Measurements from ENCODE around the gene CYP19A1. TPM values are rescaled to one million over a fixed set of nuclear protein-coding genes. Genes with fewer than 3 reads are reported as not detected.

The CYP19A1 gene
- total RNA-seq, 2 experiments from 2014 or later: not detected

- Mint-ChIP-seq H3K27ac (no peak overlapping the region), H3K4me1 (ENCODE audit: low read depth) (no peaks in the 10 kb centered on the region), H3K27me3 (ENCODE audit: low read depth) (peaks cover 2% of the 10 kb centered on the region), H3K4me3 (no peak overlapping the region), H3K36me3 (ENCODE audit: low read depth) (no peaks in the 10 kb centered on the region), H3K9me3 (ENCODE audit: insufficient read depth) (no peaks in the 10 kb centered on the region)
- ATAC-seq (no peak), DNase-seq (no peak)
- POLR2A ChIA-PET: no interaction called here
- CTCF ChIA-PET: no interaction called here
Observed at GRCh38 chr15:51318382-51319150, 19.8 kb downstream of the CYP19A1 start.

- POLR2A ChIA-PET: no interaction called here
- CTCF ChIA-PET: no interaction called here
- DNase-seq (no peak), ATAC-seq (no peak)
- no peaks in the 10 kb centered on the region for H3K36me3 Mint-ChIP-seq (ENCODE audit: low read depth)
- H3K4me3 Mint-ChIP-seq: no peak overlapping the region
- H3K4me1 Mint-ChIP-seq (ENCODE audit: low read depth): no peaks in the 10 kb centered on the region
- no peak overlapping the region for H3K27ac Mint-ChIP-seq
- H3K9me3 Mint-ChIP-seq (ENCODE audit: insufficient read depth): no peaks in the 10 kb centered on the region
- peaks cover 2% of the 10 kb centered on the region for H3K27me3 Mint-ChIP-seq (ENCODE audit: low read depth)
Observed at GRCh38 chr15:51316636-51317035, 21.8 kb downstream of the CYP19A1 start.

DNA sequence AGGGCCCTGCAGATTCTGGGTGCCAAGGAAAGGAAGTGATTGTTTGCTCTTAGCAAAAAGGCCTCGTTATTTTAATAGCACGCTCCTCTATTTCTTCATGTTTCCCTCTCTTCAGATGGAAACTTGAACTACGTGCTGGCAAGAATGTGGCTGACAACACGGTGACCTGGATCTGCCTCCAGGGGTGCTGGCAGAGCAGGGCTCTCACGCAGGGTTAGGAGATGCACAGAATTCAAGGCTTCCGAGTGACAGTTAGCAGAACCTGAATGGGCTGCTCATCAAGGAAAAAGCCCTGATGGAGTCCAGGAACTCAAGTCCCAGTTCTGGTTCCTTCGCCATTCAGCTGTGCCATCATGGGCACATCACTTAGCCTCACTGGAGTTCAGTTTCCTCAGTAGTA, 22.7 kb downstream of the CYP19A1 start:
- ChIA-PET POLR2A (no interaction called here), CTCF (no interaction called here)
- no peaks in the 10 kb centered on the region for H3K4me1 Mint-ChIP-seq (ENCODE audit: low read depth)
- H3K9me3 Mint-ChIP-seq (ENCODE audit: insufficient read depth): no peaks in the 10 kb centered on the region
- no peak for ATAC-seq
- peaks cover 2% of the 10 kb centered on the region for H3K27me3 Mint-ChIP-seq (ENCODE audit: low read depth)
- no peaks in the 10 kb centered on the region for H3K36me3 Mint-ChIP-seq (ENCODE audit: low read depth)
- no peak overlapping the region for H3K27ac Mint-ChIP-seq
- no peak overlapping the region for H3K4me3 Mint-ChIP-seq
- no peak for DNase-seq

DNA sequence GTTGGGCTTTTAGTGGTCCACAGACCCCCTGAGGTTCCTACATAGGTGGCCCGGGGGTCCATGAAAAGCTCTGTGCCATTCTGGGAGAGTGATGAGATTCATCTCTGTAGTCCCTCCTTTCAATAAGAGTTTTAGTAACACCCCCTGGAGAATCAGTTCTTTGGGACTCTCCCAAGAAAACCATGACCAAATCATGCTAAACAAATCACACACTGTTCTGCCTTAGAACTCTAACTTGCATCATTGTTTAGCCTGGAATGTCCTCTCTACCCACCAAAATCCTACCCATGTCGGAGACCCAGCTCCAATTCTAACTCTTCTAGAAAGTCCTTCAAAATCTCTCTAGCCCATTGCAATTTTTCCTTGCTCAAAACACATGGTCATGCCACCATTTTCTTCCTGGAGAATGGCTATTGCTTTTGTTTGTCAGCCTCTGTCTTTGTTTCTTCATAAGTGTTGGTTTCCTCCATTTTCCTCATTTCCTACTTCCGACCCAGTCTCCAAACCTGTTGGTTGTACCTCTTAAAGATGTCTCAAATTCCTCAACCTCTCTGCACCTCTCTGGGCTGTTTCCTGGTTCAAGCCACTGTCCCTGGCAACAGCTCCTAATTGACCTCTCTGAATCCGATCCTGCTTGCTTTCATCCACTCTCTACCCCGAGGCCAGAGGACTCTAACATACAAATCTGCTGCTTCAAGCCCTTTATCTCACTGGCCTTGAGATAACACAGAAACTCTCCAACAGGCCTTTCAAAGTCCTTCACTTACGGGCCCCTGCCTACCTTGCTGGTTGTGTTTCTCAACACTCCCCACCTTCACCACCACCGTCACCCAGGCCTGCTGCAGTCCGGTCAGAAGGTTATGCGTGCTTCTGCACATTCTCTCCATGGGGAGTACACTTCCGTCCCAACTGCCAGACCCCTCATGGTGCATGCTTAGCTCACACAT, 23.7 kb downstream of the CYP19A1 start:
- H3K27ac Mint-ChIP-seq: no peak overlapping the region
- POLR2A ChIA-PET: no interaction called here

DNA sequence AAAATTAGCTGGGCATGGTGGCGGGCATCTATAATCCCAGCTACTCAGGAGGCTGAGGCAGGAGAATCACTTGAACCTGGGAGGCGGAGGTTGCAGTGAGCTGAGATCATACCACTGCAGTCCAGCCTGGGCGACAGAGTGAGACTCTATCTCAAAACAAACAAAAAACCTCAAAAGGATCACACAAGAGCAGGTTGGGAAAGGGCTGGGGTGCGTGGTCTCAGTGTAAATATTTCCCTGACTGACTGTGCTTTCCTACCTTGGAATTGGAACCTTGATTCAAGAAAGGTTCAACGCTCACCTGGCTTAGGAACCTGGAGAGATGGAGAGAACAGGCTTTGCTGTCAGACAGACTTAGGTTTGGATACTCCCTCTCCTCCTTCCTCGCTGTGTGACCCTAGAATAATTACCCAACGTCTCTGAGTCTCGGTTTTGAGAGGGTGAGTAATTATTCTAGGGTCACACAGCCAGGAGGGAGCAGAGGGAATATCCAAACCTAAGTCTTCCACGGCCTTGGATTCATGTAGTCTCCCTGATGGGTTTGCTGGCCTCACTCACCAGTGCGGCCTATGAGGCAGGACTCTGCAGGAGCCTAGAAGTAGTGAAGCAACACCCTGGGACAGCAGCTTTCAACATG, 24.6 kb downstream of the CYP19A1 start:
- H3K9me3 Mint-ChIP-seq (ENCODE audit: insufficient read depth): no peaks in the 10 kb centered on the region
- H3K36me3 Mint-ChIP-seq (ENCODE audit: low read depth): no peaks in the 10 kb centered on the region
- no peak overlapping the region for H3K4me3 Mint-ChIP-seq
- no peak for ATAC-seq
- peaks cover 6% of the 10 kb centered on the region for H3K27me3 Mint-ChIP-seq (ENCODE audit: low read depth)
- ChIA-PET CTCF (no interaction called here), POLR2A (no interaction called here)
- H3K4me1 Mint-ChIP-seq (ENCODE audit: low read depth): no peaks in the 10 kb centered on the region
- no peak overlapping the region for H3K27ac Mint-ChIP-seq
- no peak for DNase-seq

More for the DNA sequence above, 23.7 kb downstream of the CYP19A1 start:
- Mint-ChIP-seq H3K4me1 (ENCODE audit: low read depth) (no peaks in the 10 kb centered on the region), H3K9me3 (ENCODE audit: insufficient read depth) (no peaks in the 10 kb centered on the region), H3K36me3 (ENCODE audit: low read depth) (no peaks in the 10 kb centered on the region), H3K4me3 (no peak overlapping the region), H3K27me3 (ENCODE audit: low read depth) (peaks cover 6% of the 10 kb centered on the region)
- ATAC-seq (no peak), DNase-seq (no peak)
- CTCF ChIA-PET: no interaction called here

GRCh38 chr15:51313074-51313393, 25.4 kb downstream of the CYP19A1 start:
- ATAC-seq (no peak), DNase-seq (no peak)
- CTCF ChIA-PET: no interaction called here
- Mint-ChIP-seq H3K9me3 (ENCODE audit: insufficient read depth) (no peaks in the 10 kb centered on the region), H3K4me3 (no peak overlapping the region), H3K27ac (no peak overlapping the region), H3K4me1 (ENCODE audit: low read depth) (no peaks in the 10 kb centered on the region), H3K36me3 (ENCODE audit: low read depth) (no peaks in the 10 kb centered on the region), H3K27me3 (ENCODE audit: low read depth) (peaks cover 6% of the 10 kb centered on the region)
- POLR2A ChIA-PET: no interaction called here

DNA sequence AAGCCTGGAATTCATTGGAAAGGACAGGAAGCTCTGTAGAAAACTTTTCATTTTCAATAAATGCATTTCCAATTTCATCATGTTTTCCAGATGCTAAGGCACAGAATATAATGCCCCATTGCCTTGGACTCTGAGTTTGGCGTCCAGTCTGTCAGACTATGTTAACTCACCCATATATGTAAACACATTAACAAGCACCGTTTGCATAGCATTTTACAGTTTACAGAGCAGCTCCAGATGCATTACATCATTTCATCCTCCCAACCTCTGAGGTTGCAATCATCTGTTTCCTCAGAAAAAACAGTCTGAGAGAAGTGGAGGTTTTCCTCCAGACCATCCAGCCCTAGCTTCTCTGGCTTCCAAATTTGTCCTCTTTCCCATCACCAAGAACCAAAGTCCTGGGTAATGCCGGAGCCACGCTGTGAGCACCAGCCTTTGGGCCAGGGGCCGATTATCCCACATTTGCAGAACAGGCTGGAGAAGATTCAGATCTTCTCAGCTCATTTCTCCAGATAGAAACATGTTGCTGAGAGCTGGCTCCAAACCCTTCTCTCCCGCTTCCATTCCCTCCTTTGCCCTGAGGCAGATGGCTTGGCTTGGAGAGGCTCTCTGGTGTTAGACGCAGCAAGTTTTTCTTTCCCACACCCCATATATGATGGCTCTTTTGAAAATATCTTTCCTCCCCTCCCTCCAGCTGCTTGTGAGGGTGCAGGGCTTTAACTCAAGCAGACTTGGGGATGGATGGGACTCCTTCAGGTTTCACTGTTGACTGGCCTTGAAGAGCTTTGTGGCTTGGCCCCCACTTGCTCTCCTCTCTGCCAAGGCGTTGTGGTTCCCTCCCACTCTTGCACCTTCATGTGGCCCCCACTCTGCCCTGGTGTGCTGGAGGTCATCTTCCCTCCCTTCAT, 26.0 kb downstream of the CYP19A1 start:
- no peak overlapping the region for H3K27ac Mint-ChIP-seq
- ChIA-PET POLR2A (no interaction called here), CTCF (no interaction called here)
- H3K9me3 Mint-ChIP-seq (ENCODE audit: insufficient read depth): no peaks in the 10 kb centered on the region
- H3K4me3 Mint-ChIP-seq: no peak overlapping the region
- peaks cover 6% of the 10 kb centered on the region for H3K27me3 Mint-ChIP-seq (ENCODE audit: low read depth)
- no peak for ATAC-seq
- no peaks in the 10 kb centered on the region for H3K36me3 Mint-ChIP-seq (ENCODE audit: low read depth)
- DNase-seq: no peak
- no peaks in the 10 kb centered on the region for H3K4me1 Mint-ChIP-seq (ENCODE audit: low read depth)

DNA sequence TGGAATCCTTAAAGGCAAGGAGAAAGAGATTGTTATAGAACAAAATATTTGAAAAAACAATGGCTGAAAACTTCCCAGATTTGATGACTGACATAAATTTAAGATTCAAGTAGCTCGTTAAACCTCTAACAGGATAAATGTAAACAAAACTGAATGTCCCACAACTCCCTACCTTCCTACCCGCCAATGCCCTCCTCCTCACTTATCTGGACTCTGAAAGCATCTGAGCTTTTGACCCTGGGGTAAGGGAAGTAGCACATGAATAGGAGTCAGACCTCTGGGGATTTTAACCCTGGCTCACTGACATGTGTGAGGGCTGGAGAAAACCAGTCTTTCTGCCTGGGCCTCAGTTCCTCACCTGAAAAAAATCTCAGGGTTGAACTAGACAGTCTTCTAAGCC, 26.9 kb downstream of the CYP19A1 start:
- no peaks in the 10 kb centered on the region for H3K36me3 Mint-ChIP-seq (ENCODE audit: low read depth)
- CTCF ChIA-PET: no interaction called here
- ATAC-seq (no peak), DNase-seq (no peak)
- no peaks in the 10 kb centered on the region for H3K9me3 Mint-ChIP-seq (ENCODE audit: insufficient read depth)
- no peak overlapping the region for H3K27ac Mint-ChIP-seq
- POLR2A ChIA-PET: no interaction called here
- peaks cover 9% of the 10 kb centered on the region for H3K27me3 Mint-ChIP-seq (ENCODE audit: low read depth)
- no peak overlapping the region for H3K4me3 Mint-ChIP-seq
- H3K4me1 Mint-ChIP-seq (ENCODE audit: low read depth): no peaks in the 10 kb centered on the region

GRCh38 chr15:51310064-51310463, 28.3 kb downstream of the CYP19A1 start:
- POLR2A ChIA-PET: no interaction called here
- CTCF ChIA-PET: no interaction called here
- ATAC-seq: no peak

DNA sequence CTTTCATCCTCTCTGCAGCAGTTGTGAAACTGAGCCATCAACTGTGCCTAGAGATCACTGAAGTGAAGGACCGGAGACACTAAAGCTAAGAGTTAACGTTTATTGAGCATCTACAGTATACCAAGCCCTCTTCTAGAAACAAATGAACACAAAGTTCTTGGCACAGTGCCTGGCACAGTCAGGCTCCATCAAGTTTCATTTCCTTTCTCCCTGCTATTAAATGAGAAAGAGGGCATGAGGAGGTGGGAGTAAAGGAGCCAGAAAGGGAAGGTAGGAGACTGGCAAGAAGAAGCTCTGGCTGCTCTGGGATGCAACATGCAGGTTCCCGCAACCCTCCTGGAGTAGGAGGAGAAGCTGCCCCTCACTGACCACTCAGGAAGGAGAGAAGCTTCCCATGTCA, 30.6 kb downstream of the CYP19A1 start:
- ChIA-PET CTCF (no interaction called here), POLR2A (no interaction called here)
- no peak for ATAC-seq
- no peak for DNase-seq
- no peak overlapping the region for H3K4me3 Mint-ChIP-seq
- no peaks in the 10 kb centered on the region for H3K4me1 Mint-ChIP-seq (ENCODE audit: low read depth)
- H3K27me3 Mint-ChIP-seq (ENCODE audit: low read depth): peaks cover 17% of the 10 kb centered on the region
- no peak overlapping the region for H3K27ac Mint-ChIP-seq
- no peaks in the 10 kb centered on the region for H3K9me3 Mint-ChIP-seq (ENCODE audit: insufficient read depth)
- H3K36me3 Mint-ChIP-seq (ENCODE audit: low read depth): no peaks in the 10 kb centered on the region

More at GRCh38 chr15:51310064-51310463, 28.3 kb downstream of the CYP19A1 start:
- Mint-ChIP-seq H3K36me3 (ENCODE audit: low read depth) (no peaks in the 10 kb centered on the region), H3K4me3 (no peak overlapping the region), H3K27me3 (ENCODE audit: low read depth) (peaks cover 12% of the 10 kb centered on the region), H3K9me3 (ENCODE audit: insufficient read depth) (no peaks in the 10 kb centered on the region), H3K27ac (no peak overlapping the region), H3K4me1 (ENCODE audit: low read depth) (no peaks in the 10 kb centered on the region)
- DNase-seq: no peak

DNA sequence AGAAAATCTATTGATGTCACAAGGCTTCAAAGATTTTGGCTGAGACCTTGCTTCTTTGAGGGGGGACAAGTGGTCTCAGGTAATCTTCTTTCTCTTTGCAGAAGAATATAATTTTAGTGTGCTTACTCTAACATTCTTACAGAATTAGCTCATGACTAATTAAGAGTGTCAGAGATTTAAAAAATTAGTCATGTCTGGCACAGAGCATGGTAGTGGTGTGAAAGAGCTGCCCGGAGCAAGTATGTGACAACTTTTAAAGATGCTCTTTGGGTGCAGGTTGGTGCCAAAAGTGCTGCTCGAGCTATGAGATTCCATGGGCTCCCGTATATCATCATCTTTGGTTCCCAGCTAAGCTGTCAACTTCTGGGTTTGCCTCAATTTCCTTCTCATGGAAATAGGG, 31.1 kb downstream of the CYP19A1 start:
- DNase-seq: no peak
- H3K4me3 Mint-ChIP-seq: no peak overlapping the region
- peaks cover 17% of the 10 kb centered on the region for H3K27me3 Mint-ChIP-seq (ENCODE audit: low read depth)
- ATAC-seq: no peak
- no peaks in the 10 kb centered on the region for H3K4me1 Mint-ChIP-seq (ENCODE audit: low read depth)
- ChIA-PET POLR2A (no interaction called here), CTCF (no interaction called here)
- no peak overlapping the region for H3K27ac Mint-ChIP-seq
- no peaks in the 10 kb centered on the region for H3K9me3 Mint-ChIP-seq (ENCODE audit: insufficient read depth)
- no peaks in the 10 kb centered on the region for H3K36me3 Mint-ChIP-seq (ENCODE audit: low read depth)
